ENCODE data around the gene NTN1. TPM values are rescaled to one million over a fixed set of nuclear protein-coding genes. Genes with fewer than 3 reads are reported as not detected.

NTN1 gene
- total RNA-seq, 1 donor from 2014 or later, result 4.7 TPM

DNA sequence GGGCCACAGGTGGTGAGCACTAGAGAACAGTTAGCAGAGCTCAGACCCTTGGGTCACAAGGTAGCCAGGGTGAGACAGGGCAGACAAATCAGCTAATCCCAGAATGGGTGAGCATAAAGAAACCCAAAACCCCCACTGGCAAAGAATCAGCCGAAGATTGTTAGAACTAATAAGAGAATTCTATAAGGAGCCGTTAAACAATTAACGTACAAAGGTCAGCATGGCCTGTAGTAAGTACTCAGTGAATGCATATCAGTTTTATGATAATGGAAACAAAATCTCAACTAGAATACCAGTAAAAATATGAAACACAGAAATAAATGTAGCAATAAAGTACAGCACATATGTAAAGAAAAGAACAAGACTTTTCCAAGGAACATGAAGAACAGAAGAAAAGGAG is 168.6 kb downstream of the NTN1 start:
- no peaks in the 10 kb centered on the region for H3K9me3 ChIP-seq
- intact Hi-C loops (cut with DNase I), result no loop called here
- no peak for DNase-seq (ENCODE audit: extremely low spot score in 2 of 2)
- TF ChIP-seq POLR2A (IDR thresholded peaks at IDR 0.05), result no peak
- no peak for TF ChIP-seq POLR2AphosphoS5 (IDR thresholded peaks at IDR 0.05; ENCODE audit: insufficient read depth in 1 of 2, low read depth in 1 of 2)
- TF ChIP-seq, protein P1, sequence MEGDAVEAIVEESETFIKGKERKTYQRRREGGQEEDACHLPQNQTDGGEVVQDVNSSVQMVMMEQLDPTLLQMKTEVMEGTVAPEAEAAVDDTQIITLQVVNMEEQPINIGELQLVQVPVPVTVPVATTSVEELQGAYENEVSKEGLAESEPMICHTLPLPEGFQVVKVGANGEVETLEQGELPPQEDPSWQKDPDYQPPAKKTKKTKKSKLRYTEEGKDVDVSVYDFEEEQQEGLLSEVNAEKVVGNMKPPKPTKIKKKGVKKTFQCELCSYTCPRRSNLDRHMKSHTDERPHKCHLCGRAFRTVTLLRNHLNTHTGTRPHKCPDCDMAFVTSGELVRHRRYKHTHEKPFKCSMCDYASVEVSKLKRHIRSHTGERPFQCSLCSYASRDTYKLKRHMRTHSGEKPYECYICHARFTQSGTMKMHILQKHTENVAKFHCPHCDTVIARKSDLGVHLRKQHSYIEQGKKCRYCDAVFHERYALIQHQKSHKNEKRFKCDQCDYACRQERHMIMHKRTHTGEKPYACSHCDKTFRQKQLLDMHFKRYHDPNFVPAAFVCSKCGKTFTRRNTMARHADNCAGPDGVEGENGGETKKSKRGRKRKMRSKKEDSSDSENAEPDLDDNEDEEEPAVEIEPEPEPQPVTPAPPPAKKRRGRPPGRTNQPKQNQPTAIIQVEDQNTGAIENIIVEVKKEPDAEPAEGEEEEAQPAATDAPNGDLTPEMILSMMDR (IDR thresholded peaks at IDR 0.05), result no peak
- no peak overlapping the region for H3K27ac ChIP-seq
- H3K4me3 ChIP-seq, result no peak overlapping the region
- H3K36me3 ChIP-seq, result no peaks in the 10 kb centered on the region
- H3K4me1 ChIP-seq, result peaks cover 12% of the 10 kb centered on the region
- H3K27me3 ChIP-seq, result no peaks in the 10 kb centered on the region

DNA sequence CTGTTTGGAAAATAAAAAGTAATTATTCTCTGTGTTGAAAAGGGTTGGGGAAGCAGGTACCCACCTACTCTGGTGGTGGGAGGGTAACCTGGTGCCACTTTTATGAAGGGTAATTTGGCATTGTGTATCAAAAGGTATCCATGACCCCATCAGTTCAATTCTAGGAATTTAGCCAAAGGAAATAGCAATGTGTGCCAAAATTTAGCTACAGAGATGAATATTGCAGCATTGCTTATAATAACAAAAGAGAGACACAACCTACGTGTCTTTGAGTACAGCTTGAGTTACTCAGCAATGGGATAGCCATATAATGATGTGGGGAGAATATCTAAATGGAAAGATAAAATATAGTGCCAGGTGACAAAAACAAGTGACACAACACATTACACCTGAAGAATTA is 170.7 kb downstream of the NTN1 start:
- TF ChIP-seq, protein P1 (IDR thresholded peaks at IDR 0.05), result no peak
- TF ChIP-seq POLR2AphosphoS5 (IDR thresholded peaks at IDR 0.05; ENCODE audit: insufficient read depth in 1 of 2, low read depth in 1 of 2) (no peak), POLR2A (IDR thresholded peaks at IDR 0.05) (no peak)
- H3K27me3 ChIP-seq, result no peaks in the 10 kb centered on the region
- intact Hi-C loops (cut with DNase I), result no loop called here
- H3K9me3 ChIP-seq, result no peaks in the 10 kb centered on the region
- H3K27ac ChIP-seq, result no peak overlapping the region
- no peak overlapping the region for H3K4me3 ChIP-seq
- H3K4me1 ChIP-seq, result no peaks in the 10 kb centered on the region
- no peaks in the 10 kb centered on the region for H3K36me3 ChIP-seq
- no peak for DNase-seq (ENCODE audit: extremely low spot score in 2 of 2)

DNA sequence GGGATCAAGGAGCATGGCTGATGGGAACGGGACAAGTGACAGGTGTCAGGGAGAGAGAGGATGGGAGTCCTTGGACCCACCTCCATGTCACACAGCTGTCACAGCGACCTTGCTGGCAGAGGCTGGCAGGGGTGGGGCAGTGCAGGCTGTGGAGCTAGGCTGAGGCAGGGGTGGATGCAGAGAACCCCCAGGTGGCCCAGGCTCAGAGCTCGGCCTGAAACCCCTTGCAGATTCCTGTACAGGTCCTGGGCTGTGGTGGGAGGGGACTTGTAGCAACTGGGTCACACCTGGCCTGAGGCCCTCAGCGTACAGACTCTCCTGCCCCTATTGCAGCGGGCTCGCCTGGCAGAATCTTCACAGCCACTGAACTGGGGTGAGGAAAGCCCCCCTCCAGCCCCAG is 174.1 kb downstream of the NTN1 start:
- no peak overlapping the region for H3K4me3 ChIP-seq
- no peak overlapping the region for H3K27ac ChIP-seq
- no peaks in the 10 kb centered on the region for H3K4me1 ChIP-seq
- no peaks in the 10 kb centered on the region for H3K27me3 ChIP-seq
- TF ChIP-seq, protein P1 (IDR thresholded peaks at IDR 0.05), result no peak
- TF ChIP-seq POLR2A (IDR thresholded peaks at IDR 0.05) (no peak), POLR2AphosphoS5 (IDR thresholded peaks at IDR 0.05; ENCODE audit: insufficient read depth in 1 of 2, low read depth in 1 of 2) (no peak)
- intact Hi-C loops (cut with DNase I), result no loop called here
- no peak for DNase-seq (ENCODE audit: extremely low spot score in 2 of 2)
- H3K36me3 ChIP-seq, result no peaks in the 10 kb centered on the region
- H3K9me3 ChIP-seq, result no peaks in the 10 kb centered on the region

DNA sequence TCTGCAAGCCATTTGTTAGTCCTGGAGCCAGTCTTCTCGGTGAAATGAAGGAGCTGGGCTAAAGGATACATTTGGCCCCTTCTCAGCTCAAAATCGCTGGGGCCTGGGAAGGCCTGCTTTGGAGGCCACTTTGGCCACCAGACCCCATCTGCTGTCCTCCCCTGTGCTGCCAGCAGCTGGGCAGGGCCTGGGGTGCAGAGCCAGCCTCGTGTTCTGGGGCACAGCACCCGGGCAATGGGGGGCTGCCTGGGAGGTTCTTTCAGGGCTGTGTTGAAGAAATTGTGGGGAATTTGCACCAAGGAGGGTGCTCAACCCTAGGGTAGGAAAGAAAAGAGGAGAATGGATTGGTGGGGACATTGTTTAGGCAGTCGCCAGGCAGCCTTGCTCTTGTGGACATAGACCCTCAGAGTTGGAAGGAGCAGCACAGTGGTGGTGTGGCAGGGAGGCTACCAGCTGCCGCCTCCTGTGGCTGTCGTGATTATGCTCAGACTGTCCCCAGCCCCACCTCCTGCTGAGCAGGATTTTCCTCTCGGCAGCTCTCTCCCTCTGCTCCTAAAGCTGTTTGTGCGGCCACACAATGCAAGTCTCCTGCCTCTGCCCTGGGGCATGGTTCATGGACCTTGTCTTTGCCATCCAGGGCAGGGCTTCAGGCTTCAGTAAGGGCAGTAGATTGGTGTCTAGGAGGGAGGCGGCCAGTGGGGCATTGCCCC is 174.8 kb downstream of the NTN1 start:
- no peaks in the 10 kb centered on the region for H3K36me3 ChIP-seq
- no peaks in the 10 kb centered on the region for H3K4me1 ChIP-seq
- H3K9me3 ChIP-seq, result no peaks in the 10 kb centered on the region
- intact Hi-C loops (cut with DNase I), result no loop called here
- no peak overlapping the region for H3K27ac ChIP-seq
- no peak overlapping the region for H3K4me3 ChIP-seq
- H3K27me3 ChIP-seq, result no peaks in the 10 kb centered on the region
- no peak for DNase-seq (ENCODE audit: extremely low spot score in 2 of 2)
- no peak for TF ChIP-seq POLR2AphosphoS5 (IDR thresholded peaks at IDR 0.05; ENCODE audit: insufficient read depth in 1 of 2, low read depth in 1 of 2)
- TF ChIP-seq, protein P1 (IDR thresholded peaks at IDR 0.05), result no peak
- TF ChIP-seq POLR2A (IDR thresholded peaks at IDR 0.05), result no peak
